Measurements from ENCODE around the gene RNF222. TPM values are rescaled to one million over a fixed set of nuclear protein-coding genes. Genes with fewer than 3 reads are reported as not detected.

RNF222 gene
- total and polyA plus RNA-seq, 10 of the 15 experiments (the other 5 are each of a cell fraction or from before 2014, with no cell fraction given): not detected

GRCh38 chr17:8430966-8431365 lies 33.3 kb upstream of the RNF222 start (continued):
- TF ChIP-seq SMC3 (IDR thresholded peaks at IDR 0.05; ENCODE audit: borderline replicate concordance, low read length): no peak
- TF ChIP-seq NFXL1 (IDR thresholded peaks at IDR 0.05; ENCODE audit: borderline replicate concordance): no peak
- TF ChIP-seq PAX8 (IDR thresholded peaks at IDR 0.05): no peak
- TF ChIP-seq ZBTB33 (IDR thresholded peaks at IDR 0.05): no peak
- no peak for TF ChIP-seq HSF1 (IDR thresholded peaks at IDR 0.05; ENCODE audit: low read depth, low read length)
- no peak for TF ChIP-seq HDAC2 (IDR thresholded peaks at IDR 0.05)
- no peak for TF ChIP-seq HDGF (IDR thresholded peaks at IDR 0.05)

DNA sequence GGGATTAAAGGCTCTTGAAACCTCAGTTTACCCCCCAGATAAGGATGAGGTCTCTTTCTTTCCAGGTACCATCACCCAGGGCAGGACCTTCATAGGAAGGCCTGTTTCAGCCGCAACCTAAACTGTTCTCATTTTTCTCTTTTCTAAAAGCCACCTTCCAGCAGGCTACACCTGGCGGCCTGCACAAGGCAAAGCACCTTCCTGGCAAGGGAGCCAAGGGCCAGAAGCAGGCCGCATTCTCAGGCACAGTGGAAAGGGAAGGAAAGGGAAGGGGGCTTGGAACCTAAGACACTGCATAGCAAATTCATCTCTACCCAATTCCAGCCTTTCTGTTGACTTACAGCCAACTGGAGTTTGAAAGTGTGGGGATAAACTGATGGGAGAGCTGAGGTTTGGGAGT lies 29.2 kb upstream of the RNF222 start:
- Histone ChIP-seq H3K36me3 (ENCODE audit: control insufficient read depth in 2 of 2, insufficient read depth in 2 of 2, low read length in 1 of 2) (no peaks in the 10 kb centered on the region), H3K27ac (ENCODE audit: control insufficient read depth, insufficient read depth) (no peak overlapping the region), H3K4me2 (ENCODE audit: control insufficient read depth, insufficient read depth) (no peak overlapping the region), H3K9ac (ENCODE audit: control insufficient read depth, insufficient read depth, low read length) (no peak overlapping the region), H3K27me3 (replicated peaks in 1 of 2; ENCODE audit: control insufficient read depth in 2 of 2, insufficient read depth in 2 of 2, low read length in 1 of 2) (peaks cover 0 to 3% of the 10 kb centered on the region in 2 experiments; a peak in 2 of 4 replicates), H3K4me3 (no peak overlapping the region), H3K4me1 (ENCODE audit: control insufficient read depth, insufficient read depth, low read length) (no peaks in the 10 kb centered on the region), H4K20me1 (ENCODE audit: control insufficient read depth, insufficient read depth) (no peaks in the 10 kb centered on the region), H2AFZ (ENCODE audit: control insufficient read depth, low read depth, low read length) (no peak overlapping the region), H3K9me3 (replicated peaks; ENCODE audit: control insufficient read depth, insufficient read depth, low read length) (no peaks in the 10 kb centered on the region), H3K79me2 (ENCODE audit: control insufficient read depth, insufficient read depth, low read length) (no peaks in the 10 kb centered on the region)
- RAD21 ChIA-PET (ENCODE audit: unreplicated experiment): no interaction called here
- 48% methylated on average over 3 of the region's 3 CpGs for WGBS (ENCODE audit: insufficient coverage, insufficient replicate concordance, low lambda C conversion rate, missing lambda C conversion rate)
- CTCF ChIA-PET: interaction anchor here (0.6 to 1.8 kb wide), 3 partner anchors 17 to 566 kb away, joined by 3 to 5 read pairs (median 4); no protein-coding TSS in a partner anchor
- POLR2A ChIA-PET: no interaction called here
- SMC1A ChIA-PET (ENCODE audit: uncharacterized antibody, unreplicated experiment): interaction anchor here (1.7 kb wide), 1 partner anchor 17 kb away, joined by 5 read pairs; no protein-coding TSS in a partner anchor
- DNase-seq (ENCODE audit: low read depth, low spot score) (no peak), ATAC-seq (no peak), FAIRE-seq (no peak)
- no TSS peak for BruUV-seq (replicated peaks)
- in situ Hi-C loops (cut with MboI): no loop called here
- intact Hi-C loops (cut with micrococcal nuclease; ENCODE audit: unreplicated experiment): no loop called here
- no peak for TF ChIP-seq HDGF (IDR thresholded peaks at IDR 0.05)
- no peak for TF ChIP-seq CHD2 (IDR thresholded peaks at IDR 0.05; ENCODE audit: borderline replicate concordance, low read depth, low read length)
- TF ChIP-seq NKRF (conservative IDR thresholded peaks at IDR 0.05): no peak
- TF ChIP-seq NRF1 (conservative IDR thresholded peaks at IDR 0.05; ENCODE audit: low read depth, low read length): no peak
- TF ChIP-seq ZBED1 (IDR thresholded peaks at IDR 0.05; ENCODE audit: borderline replicate concordance): no peak
- TF ChIP-seq LARP7 (IDR thresholded peaks at IDR 0.05): no peak
- no peak for TF ChIP-seq YY1 (IDR thresholded peaks at IDR 0.05; ENCODE audit: low read depth, low read length)
- TF ChIP-seq REST (IDR thresholded peaks at IDR 0.05; ENCODE audit: low read depth, low read length): no peak
- no peak for TF ChIP-seq CHD4 (IDR thresholded peaks at IDR 0.05)
- TF ChIP-seq CEBPB (IDR thresholded peaks at IDR 0.05; ENCODE audit: borderline replicate concordance in 1 of 2, low read depth in 2 of 2, low read length in 2 of 2): no peak
